ENCODE results near the gene PFDN6.
"Not testable (repeated sequence)": the region's sequence is repeated elsewhere in the genome, so short reads cannot be mapped to it uniquely, and the experiment has no call there.

Gene PFDN6

DNA sequence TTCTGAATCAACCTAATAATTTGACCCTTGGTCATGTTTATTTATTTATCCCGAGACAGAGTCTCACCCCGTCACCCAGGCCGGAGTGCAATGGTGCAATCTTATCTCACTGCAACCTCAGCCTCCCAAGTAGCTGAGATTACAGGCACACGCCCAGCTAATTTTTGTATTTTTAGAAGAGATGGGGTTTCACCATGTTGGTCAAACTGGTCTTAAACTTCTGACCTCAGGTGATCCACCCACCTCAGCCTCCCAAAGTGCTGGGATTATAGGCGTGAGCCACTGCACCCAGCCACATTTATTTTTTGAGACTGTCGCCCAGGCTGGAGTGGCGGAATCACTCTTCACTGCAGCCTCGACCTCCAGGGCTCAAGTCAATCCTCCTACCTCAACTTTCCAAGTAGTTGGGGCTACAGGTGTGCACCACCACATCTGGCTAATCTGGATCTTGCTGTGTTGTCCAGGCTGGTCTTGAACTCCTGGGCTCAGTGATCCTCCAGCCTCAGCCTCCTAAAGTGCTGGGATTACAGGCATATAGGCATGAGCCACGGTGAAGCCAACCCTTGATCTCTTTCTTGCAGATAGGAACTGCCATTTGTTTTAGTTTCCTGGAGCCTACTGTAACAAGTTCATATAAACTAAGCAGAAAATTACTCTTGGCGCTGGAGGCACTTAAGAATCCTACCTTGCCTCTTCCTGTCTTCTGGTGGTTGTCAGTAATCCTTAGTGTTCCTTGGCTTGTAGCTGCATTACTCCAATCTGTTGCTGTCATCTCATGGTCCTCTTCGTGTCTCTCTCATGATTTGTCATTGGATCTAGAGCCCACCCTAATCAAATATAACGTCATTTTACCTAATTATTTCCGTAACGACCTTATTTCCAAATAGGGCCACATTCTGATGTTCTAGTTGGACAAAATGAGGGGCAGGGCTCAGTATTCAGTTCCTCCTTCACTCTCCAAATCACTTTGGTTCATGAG lies 15.2 kb upstream of the PFDN6 start:
- DNase-seq (ENCODE audit: low read depth in 3 of 3) = no peak

DNA sequence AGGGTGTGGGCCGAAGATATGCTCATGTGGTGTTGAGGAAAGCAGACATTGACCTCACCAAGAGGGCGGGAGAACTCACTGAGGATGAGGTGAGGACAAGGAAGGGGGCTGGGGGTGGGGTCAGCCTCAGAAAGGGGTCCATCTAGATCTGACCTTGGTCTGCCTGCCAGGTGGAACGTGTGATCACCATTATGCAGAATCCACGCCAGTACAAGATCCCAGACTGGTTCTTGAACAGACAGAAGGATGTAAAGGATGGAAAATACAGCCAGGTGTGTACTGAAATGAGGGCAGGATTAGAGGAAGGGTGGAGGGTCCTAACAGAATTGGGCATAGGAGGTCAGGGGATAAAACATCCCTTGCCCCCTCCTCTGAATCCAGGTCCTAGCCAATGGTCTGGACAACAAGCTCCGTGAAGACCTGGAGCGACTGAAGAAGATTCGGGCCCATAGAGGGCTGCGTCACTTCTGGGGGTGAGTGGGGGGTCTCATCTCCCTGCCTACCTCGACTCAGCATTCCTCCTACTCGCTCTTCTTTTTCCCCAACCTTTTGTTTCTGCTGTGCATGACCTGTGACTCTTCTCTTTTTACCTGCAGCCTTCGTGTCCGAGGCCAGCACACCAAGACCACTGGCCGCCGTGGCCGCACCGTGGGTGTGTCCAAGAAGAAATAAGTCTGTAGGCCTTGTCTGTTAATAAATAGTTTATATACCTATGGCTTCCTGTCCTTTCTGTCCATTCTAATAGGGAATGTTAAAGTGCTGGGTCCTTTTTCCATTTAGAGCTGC lies 13.4 kb upstream of the PFDN6 start:
- DNase-seq (ENCODE audit: low read depth in 3 of 3) = not testable (repeated sequence)

DNA sequence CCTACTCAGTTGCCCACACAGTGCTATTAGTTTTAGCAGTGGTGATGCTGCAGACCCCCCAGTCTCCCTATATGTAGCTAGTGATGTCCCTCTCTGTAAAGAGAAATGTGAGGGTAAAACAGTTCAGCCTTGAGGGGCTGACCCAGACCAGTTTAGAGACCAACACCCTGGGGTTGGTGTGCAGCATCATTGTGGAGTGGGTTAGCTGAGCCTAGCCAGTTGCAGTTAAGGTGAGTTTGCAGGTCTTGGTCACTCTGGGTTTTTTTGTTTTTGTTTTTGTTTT lies 12.9 kb upstream of the PFDN6 start:
- DNase-seq (ENCODE audit: low read depth in 3 of 3) = no peak

DNA sequence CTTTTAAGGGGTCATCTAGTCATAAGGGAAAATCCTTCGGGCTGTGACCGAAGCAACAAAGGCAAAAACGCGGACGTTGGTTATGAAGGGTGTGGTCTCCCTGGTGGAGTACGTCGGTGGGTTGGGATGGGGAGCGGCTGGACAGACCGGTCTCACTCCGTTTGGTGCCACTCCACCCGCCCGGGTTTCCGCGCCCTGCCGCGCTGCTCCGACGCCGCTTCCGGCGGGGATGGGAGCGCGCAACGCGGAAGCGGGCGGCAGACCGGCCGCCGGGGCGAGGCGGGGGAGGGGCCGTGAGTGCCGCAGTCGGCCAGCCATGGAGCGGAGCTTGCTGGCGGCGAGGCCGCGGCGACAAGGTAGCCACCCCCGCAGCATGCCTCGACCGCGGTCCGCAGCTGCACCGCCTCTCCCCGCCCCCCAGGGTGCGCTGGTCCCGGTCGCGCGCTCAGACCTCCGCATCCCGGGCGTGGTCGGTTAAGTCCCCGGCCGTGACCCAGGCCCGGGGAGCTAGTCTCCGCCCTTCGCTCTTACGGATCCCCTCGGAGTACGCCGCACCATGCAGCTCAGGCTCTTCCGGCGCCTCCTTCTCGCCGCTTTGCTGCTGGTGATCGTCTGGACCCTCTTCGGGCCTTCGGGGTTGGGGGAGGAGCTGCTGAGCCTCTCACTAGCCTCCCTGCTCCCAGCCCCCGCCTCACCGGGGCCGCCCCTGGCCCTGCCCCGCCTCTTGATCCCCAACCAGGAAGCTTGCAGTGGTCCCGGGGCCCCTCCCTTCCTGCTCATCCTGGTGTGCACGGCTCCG lies 12.3 kb upstream of the PFDN6 start, which contains the start of gene B3GALT4:
TSS of gene B3GALT4 (plus strand) at position 260 of the 799 bp plus-strand sequence. CDS start at position 557, 297 bp downstream.
- peak; percentile 65 to 75 (median 68) for DNase-seq (ENCODE audit: low read depth in 3 of 3)

DNA sequence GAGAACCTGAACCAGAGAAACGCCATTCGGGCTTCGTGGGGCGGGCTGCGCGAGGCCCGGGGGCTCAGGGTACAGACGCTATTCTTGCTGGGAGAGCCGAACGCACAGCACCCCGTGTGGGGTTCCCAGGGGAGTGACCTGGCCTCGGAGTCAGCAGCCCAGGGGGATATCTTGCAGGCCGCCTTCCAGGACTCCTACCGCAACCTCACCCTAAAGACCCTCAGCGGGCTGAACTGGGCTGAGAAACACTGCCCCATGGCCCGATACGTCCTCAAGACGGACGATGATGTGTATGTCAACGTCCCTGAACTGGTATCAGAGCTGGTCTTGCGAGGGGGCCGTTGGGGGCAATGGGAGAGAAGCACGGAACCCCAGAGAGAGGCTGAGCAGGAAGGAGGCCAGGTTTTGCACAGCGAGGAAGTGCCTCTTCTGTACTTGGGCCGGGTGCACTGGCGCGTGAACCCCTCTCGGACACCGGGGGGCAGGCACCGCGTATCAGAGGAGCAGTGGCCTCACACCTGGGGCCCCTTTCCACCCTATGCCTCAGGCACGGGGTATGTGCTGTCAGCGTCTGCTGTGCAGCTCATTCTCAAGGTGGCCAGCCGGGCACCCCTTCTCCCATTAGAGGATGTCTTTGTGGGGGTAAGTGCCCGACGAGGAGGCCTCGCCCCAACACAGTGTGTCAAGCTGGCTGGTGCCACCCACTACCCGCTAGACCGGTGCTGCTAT lies 11.6 kb upstream of the PFDN6 start:
- DNase-seq (ENCODE audit: low read depth in 3 of 3) = no peak

DNA sequence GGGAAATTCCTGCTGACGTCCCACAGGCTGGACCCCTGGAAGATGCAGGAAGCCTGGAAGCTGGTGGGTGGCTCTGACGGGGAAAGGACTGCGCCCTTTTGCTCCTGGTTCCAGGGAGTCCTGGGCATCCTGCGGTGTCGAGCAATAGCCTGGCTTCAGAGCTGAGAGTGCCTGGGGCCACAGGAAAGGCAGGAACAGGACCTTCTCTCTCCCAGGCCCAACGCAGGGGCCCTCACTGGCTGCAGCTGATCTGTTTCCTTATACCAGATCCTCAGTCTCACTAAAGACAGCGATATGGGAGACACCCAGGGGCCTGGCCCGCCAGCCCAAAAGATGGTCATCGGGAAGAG lies 11.0 kb upstream of the PFDN6 start:
- no peak for DNase-seq (ENCODE audit: low read depth in 3 of 3)

DNA sequence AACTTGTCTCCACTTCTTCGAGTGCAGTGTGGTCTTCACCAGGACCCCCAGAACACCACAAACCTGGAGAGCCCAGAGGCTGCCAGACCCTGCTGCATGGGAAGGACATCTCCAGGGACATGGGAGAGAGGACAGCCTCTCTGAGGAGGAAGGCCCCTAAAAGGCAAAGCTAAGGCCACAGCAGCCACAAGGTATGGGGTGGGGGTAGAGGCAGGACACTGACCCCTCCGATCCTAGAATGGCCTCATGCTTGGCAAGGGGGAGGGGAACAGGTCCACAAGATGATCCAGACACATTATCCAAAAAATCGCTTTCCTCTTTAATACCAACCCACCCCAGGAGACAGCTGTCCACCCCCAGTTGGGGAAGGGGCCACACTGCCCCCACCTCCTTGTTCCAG lies 10.6 kb upstream of the PFDN6 start:
- DNase-seq (ENCODE audit: low read depth in 3 of 3) = no peak

DNA sequence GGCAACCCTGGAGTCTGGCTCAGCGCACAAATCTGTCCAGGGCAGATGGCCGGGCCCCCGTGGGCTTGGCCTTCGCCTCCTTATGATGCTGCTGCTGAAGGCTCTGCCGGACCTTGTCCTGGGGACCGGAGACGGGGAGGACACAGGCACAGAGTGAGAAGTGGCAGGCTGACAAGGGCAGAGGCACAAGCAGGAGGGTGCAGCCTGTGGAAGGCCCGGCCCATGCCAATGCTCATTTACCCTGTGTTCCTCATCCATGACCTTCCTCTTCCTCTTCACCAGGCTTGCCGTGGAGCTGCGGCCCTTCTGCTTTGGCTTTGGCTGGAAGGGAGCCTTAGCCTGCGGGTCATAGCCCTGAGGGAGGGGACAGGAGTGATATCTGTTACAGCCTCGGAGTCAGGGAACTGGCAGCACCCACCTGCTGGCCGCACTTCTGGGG lies 10.1 kb upstream of the PFDN6 start:
- no peak for DNase-seq (ENCODE audit: low read depth in 3 of 3)

DNA sequence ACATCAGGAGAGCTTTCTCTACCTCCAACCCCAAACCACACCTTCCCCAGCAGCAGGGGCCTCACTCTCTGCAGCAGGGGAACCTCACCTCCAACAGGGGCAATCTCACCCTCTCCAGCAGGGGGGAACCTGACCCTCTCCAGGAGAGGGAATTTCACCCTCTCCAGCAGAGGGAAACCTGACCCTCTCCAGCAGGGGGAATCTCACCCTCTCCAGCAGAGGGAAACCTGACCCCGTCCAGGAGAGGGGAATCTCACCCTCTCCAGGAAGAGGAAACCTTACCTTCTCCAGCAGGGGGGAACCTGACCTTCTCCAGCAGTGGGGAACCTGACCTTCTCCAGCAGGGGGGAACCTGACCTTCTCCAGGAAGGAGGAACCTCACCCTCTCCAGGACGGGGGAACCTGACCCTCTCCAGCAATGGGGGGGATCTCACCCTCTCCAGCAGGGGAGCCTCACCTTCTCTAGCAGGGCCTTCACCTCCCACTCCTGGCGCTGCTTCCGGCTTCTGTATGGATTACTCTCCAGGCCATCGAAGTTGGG lies 9.4 kb upstream of the PFDN6 start:
- DNase-seq (ENCODE audit: low read depth in 3 of 3) = no peak

DNA sequence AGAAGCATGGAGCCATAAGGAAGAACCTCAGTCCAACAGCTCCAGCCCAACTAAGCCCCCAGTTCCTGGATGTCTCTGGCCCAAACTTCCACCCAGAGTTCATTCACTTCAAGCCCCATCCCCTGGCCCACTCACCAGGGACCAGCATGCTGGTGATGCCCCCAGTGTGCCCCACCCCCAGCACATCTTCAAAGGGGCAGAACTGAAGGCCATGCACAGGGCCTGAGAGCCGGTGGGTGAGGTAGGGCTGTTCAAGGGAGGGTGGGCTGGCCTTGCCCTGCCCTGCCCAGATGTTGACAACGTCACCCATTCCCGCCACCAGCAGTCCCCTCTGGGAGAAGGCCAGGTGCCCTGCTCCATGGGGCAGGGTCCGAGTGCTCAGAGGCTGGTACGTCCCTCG lies 8.9 kb upstream of the PFDN6 start:
- no peak for DNase-seq (ENCODE audit: low read depth in 3 of 3)

DNA sequence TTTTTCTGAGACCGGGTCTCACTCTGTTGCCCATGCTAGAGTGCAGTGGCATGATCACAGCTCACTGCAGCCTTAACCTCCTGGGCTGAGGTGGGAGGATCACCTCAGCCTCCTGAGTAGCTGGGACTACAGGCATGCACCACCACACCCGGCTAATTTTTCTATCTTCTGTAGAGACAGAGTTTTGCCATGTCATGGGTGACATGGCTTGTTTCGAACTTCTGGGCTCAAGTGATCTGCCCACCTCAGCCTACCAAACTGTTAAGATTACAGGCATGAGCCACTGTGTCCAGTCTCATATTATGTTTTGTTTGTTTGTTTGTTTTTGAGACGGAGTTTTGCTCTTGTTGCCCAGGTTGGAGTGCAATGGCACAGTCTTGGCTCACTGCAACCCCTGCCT lies 4.2 kb upstream of the PFDN6 start:
- DNase-seq (ENCODE audit: low read depth in 3 of 3) = not testable (repeated sequence)

DNA sequence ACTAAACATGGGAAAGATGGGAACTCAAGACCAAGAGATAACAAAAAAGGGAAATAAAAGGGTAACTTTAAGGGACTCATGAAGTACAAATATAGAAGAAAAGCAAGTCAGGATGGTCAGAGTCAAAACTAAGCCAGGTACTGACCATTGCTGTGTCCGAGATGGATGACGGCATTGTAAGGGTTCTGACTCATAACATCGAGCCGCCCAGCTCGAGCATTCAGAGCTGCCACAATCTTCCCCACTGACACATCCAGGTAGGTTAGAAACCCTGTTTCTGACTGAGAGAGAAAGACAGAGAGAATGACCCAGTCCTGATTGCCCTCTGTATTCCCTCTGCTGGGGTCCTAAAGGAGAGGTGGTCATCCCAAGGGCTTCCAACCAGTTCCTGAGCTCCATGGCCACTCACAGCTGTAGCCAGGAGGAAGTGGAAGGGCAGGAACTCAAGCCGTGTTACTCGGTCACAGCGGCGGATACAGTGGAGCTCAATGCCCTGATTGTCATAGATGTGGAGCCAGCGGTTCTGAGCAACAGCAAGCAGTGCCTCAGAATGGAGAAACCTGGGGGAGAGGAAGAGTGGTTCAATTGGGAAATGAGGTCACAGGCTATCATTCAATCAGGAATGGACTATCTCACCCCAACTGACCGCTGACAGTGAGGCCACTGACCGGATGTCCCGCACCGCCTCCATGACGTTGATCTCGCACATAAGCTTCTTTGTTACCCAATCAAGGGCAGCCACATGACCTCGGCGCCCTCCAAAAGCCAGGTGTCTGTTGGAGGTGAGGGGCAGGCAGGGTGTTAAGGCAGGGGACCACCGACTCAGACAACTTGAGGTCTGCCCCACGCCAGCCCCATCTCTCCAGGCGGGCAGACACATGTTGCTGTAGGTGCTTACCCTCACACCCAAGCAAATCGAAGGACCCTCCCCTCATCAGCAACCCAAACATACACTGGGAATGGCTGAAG lies 2.2 kb upstream of the PFDN6 start:
- no peak for DNase-seq (ENCODE audit: low read depth in 3 of 3)

DNA sequence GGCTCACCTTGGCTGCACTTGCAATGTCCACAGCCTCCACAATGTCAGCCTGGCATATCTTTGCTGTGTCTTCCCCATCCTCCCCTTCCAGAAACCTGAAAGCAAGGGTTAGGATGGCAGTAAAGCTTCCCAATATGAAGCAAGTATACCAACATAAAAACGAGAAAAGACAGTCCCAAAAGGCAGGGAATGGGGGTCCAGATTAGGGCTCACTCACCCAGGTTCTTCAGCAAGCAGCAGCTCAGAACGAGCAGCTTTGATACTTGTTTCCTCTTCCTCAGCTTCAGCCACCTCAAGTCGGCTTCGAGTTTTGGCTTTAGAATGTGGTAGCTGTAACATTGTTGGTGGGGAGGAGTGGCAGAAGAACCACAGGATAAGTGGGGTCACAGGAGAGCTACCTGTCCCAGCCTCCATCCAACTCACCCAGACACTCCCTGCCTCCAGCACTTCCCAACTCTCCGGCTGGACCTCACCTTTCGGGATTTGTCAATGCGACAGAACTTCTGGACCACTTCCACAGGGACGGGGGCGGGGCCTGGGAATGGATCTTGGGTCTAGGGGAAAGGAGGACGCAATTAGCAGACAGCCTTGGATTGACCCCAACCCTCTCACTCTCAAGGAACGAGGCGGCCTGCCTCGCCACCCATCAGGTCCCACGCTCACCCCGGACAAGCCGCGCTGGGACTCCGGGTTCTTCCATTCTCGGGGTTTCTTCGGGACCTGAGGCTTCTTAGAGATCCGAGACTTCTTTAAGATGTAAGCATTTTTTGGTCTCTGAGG lies 1.1 kb upstream of the PFDN6 start:
- DNase-seq (ENCODE audit: low read depth in 3 of 3) = no peak

DNA sequence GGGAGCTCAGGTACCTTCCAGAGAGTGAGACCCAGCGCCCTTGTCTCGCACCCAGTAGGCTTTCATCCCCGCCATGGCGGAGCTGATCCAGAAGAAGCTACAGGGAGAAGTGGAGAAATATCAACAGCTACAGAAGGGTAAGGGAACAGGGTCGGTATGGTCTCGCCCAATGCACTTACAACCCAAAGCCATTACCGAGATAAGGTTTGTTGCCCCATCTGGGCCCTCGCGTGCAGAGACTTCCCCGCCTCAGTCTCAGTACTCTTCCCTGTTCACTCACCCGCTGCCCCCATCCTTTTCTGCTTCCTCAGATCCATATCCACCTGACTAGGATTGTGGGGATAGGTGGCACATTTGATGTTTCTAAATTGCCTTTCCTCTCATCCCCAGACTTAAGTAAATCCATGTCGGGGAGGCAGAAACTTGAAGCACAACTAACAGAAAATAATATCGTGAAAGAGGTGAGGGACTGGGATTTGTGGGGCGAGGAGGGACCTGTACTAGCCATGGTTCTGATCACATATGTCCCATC lies 449 bp downstream of the PFDN6 start:
- DNase-seq (ENCODE audit: low read depth in 3 of 3) = no peak

DNA sequence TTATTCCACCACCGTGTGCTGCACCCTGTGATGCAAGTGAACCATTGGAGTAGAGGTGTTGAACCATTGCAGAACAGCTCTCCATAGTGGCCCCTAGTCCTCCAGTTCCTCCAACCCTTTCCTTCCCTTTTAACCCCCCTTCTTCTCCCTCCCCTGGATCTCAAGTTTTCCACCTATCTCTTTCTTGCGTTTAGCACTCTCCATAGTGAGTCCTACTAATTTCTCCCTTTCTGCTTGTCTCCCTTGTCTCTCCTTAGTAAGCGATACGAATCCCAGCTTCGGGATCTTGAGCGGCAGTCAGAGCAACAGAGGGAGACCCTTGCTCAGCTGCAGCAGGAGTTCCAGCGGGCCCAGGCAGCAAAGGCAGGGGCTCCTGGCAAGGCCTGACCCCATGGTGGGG lies 1.1 kb downstream of the PFDN6 start:
- no peak for DNase-seq (ENCODE audit: low read depth in 3 of 3)

DNA sequence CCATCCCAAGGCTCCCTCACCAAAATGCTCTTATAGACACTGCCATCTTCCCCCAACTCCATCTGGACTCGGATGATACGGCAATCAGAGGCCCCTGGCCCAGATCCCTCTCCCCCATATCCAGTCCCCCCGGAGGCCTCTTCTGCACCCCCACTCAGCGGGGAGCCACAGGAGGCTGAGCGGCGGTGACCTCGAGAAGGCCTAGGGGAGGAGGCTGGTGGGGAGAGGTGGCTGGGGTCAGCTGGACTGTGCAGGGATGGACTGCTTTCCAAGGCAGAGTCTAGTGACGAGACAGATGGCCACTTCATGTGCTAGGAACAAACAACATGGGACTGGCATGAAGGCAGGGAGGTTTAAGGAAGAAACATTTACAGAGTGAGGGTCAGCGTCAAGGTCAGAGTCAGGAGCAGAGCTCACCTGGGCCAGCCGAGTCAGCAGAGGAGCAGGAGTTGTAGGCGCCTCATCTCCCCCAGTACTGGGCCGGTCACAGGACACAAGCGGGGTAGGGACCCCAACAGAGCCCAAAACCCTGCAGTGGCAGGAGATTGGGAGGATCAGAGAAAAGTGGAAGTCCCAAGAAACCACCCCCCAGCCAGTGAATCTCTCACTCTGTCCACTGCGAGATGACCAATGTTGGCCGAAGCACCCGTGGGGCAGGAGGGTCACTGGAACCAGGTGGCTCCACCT lies 3.7 kb downstream of the PFDN6 start:
- no peak for DNase-seq (ENCODE audit: low read depth in 3 of 3)

DNA sequence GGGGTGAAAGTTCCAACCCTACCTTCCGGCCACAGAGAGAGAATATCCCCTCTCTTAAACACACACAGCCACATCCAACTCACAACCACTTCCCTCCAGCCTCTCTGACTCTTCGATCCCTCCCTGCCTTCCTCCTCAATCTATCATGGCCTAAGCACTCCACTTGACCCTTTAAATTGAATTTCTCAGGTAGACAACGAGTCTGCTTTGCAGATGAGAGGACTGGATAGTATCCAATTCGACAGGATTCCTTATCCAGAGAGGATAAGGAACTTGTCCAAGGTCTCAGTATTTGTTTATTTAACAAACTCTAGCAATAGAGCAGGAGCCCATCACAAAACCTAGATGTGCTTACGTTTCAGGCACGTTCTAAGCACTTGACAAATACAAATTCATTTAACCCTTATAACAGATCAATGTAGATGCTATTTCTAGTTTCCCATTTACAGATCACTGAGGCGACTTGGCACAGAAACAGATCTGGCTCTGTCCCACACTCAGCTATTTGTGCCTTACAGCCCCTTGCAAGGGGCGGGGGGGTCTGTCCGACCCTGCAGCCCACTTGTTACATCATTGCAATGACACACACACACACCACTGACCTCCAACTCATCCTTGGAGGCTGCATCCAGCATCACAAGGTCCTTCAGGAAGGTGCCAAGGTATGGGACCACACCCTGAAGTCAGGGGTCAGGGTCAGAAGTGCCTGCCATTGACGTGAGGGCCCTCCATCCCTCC lies 4.9 kb downstream of the PFDN6 start:
- DNase-seq (ENCODE audit: low read depth in 3 of 3) = no peak
